ACC112 (cell line): Measurements from ENCODE around the gene RSF1.
"Not testable (repeated sequence)": the region's sequence is repeated elsewhere in the genome, so short reads cannot be mapped to it uniquely, and the experiment has no call there.

Experiments
- H2AFZ ChIP-seq: fragments of 200-600 bp; sonication (generic); one replicate; pipeline ENCODE4 v1.6.0; 2017; ENCODE audit warnings: antibody characterized with exemption, low read length; ENCODE audit not compliant: unreplicated experiment
- H3K27ac ChIP-seq: fragments of 200-600 bp; sonication (generic); 2 replicates; pipeline ENCODE4 v1.5.1; 2014; ENCODE audit warnings: low read depth, mild to moderate bottlenecking, antibody characterized with exemption, low read length, moderate library complexity
- H3K27me3 ChIP-seq: fragments of 200-600 bp; sonication (generic); 2 replicates; pipeline ENCODE4 v1.6.1; 2014; ENCODE audit warnings: mild to moderate bottlenecking, antibody characterized with exemption, low read length, moderate library complexity, mixed read lengths; ENCODE audit not compliant: insufficient read depth
- H3K36me3 ChIP-seq: fragments of 200-600 bp; sonication (generic); 2 replicates; pipeline ENCODE4 v1.6.1; 2016; ENCODE audit warnings: mild to moderate bottlenecking, antibody characterized with exemption, low read length, moderate library complexity, mixed read lengths; ENCODE audit not compliant: insufficient read depth
- H3K4me1 ChIP-seq: fragments of 200-600 bp; sonication (generic); one replicate; pipeline ENCODE4 v1.6.1; 2016; ENCODE audit warnings: low read length, mixed read lengths; ENCODE audit not compliant: insufficient read depth, unreplicated experiment, control insufficient read depth
- H3K4me3 ChIP-seq: fragments of 200-600 bp; sonication (generic); 2 replicates; pipeline ENCODE4 v1.5.1; 2014; ENCODE audit warnings: mild to moderate bottlenecking, low read depth, low read length
- H3K79me2 ChIP-seq: fragments of 200-600 bp; sonication (generic); one replicate; pipeline ENCODE4 v1.6.0; 2016; ENCODE audit warnings: low read length; ENCODE audit not compliant: control insufficient read depth, unreplicated experiment, insufficient read depth

Gene RSF1

GRCh38 chr11:77658213-77659013, 162.1 kb downstream of the RSF1 start:
- Histone ChIP-seq H3K27me3 (no peaks in the 10 kb centered on the region), H3K27ac (no peak overlapping the region), H3K79me2 (no peaks in the 10 kb centered on the region), H3K36me3 (no peaks in the 10 kb centered on the region), H3K4me1 (no peaks in the 10 kb centered on the region), H3K4me3 (no peak overlapping the region), H2AFZ (no peak overlapping the region)

GRCh38 chr11:77656362-77656761, 164.2 kb downstream of the RSF1 start:
- Histone ChIP-seq H3K4me3 (no peak overlapping the region), H3K79me2 (no peaks in the 10 kb centered on the region), H3K4me1 (no peaks in the 10 kb centered on the region), H3K36me3 (no peaks in the 10 kb centered on the region), H2AFZ (no peak overlapping the region), H3K27ac (no peak overlapping the region), H3K27me3 (no peaks in the 10 kb centered on the region)

GRCh38 chr11:77654770-77655434, 165.6 kb downstream of the RSF1 start:
- Histone ChIP-seq H3K36me3 (no peaks in the 10 kb centered on the region), H3K27me3 (no peaks in the 10 kb centered on the region), H3K79me2 (no peaks in the 10 kb centered on the region), H2AFZ (no peak overlapping the region), H3K27ac (no peak overlapping the region), H3K4me1 (no peaks in the 10 kb centered on the region), H3K4me3 (no peak overlapping the region)

DNA sequence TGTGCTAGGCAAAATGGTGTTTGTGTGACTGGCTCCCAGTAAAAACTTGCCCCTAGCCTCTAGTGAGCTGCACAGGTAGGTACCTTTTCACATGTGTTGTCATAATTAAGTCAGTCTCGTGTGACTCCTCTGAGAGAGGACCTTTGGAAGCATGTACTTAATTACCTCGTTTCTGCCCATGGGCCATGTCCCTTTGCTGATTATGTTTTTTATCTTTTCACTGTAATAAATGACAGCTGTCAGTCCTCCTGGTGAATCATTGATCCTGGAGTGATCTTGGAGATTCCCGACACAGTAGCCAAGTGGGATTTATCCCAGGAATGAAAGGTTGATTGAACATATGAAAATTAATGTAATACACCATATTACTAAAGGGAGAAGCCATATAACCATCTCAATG, 170.4 kb downstream of the RSF1 start:
- no peak overlapping the region for H3K27ac ChIP-seq
- H3K36me3 ChIP-seq: no peaks in the 10 kb centered on the region
- H3K4me1 ChIP-seq: peaks cover under 1% of the 10 kb centered on the region
- H3K27me3 ChIP-seq: no peaks in the 10 kb centered on the region
- H2AFZ ChIP-seq: no peak overlapping the region
- H3K79me2 ChIP-seq: no peaks in the 10 kb centered on the region
- H3K4me3 ChIP-seq: no peak overlapping the region

DNA sequence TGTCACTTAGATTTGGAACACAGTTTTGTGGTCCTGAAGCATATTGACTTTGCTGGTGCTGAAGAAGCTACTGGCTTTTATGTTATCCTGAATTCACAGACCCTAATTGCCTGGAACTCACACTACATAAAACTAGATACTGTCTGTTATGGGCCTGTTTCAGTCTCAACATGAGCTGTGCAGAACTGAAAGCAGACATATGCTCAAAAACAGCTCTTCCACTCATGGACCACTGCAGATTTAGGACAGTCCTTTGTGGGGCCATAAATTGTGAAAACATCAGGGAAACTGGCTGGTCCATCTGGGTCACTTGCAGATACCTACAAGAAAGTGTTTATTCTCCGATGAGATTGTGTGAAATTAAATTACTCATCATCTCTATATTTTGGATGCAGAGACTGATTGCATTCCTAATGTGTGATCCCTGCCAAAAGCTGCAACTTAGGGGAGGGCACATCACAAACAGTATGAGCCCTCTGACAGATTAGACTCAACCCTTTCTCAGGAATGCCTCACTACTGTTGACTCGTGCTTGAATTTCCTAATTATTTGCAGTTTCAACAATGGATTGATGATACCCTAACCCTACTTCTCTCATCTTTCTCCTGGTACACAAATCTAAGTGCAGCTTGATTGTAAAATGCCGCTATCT, 172.7 kb downstream of the RSF1 start:
- Histone ChIP-seq H3K4me1 (peaks cover 15% of the 10 kb centered on the region), H2AFZ (peak overlapping the region; percentile 50), H3K4me3 (no peak overlapping the region), H3K36me3 (no peaks in the 10 kb centered on the region), H3K79me2 (no peaks in the 10 kb centered on the region), H3K27ac (no peak overlapping the region), H3K27me3 (no peaks in the 10 kb centered on the region)

DNA sequence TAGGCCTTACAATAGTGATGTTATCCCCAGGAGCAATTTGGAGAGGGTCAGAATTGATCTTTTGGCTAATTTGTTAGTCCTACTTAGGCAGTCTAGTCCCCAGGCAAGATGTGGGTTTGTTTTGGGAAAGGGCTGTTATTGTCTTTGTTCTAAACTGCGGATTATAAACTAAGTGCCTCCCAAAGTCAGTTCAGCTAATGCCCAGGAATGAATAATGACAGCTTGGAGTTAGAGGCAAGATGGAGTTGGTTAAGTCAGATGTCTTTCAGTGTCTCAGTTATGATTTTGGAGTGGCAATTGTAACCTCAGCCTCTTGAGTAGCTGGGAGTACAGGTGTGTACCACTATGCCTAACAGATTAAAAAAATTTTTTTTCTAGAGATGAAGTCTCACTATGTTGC, 175.6 kb downstream of the RSF1 start:
- no peaks in the 10 kb centered on the region for H3K27me3 ChIP-seq
- peaks cover 20% of the 10 kb centered on the region for H3K4me1 ChIP-seq
- H3K36me3 ChIP-seq: no peaks in the 10 kb centered on the region
- no peak overlapping the region for H3K27ac ChIP-seq
- H3K79me2 ChIP-seq: no peaks in the 10 kb centered on the region
- peak overlapping the region; percentile 40 for H2AFZ ChIP-seq
- H3K4me3 ChIP-seq: no peak overlapping the region

DNA sequence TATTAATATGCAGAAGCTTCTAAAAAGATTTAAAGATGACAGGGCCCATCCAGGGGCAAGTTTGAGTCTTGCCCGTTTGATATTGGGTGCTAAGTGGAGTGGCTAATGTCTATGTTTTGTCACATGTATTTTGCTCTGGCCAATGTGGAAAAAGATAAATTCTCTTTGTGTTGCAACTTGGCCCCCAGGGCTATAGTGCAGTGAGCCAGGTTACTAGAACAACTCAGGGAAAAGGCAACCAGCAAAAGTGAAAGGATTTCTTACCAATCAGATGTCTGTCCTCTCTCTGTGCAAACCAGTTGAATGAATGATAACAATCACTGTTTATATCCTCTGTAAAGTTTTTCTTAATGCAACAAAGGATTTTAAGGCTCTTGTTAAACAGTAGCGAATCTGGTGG, 178.3 kb downstream of the RSF1 start:
- peak overlapping the region; percentile 74 for H2AFZ ChIP-seq
- no peaks in the 10 kb centered on the region for H3K27me3 ChIP-seq
- H3K79me2 ChIP-seq: peaks cover 4% of the 10 kb centered on the region
- H3K4me3 ChIP-seq: no peak overlapping the region
- peaks cover 20% of the 10 kb centered on the region for H3K4me1 ChIP-seq
- no peaks in the 10 kb centered on the region for H3K36me3 ChIP-seq
- no peak overlapping the region for H3K27ac ChIP-seq

DNA sequence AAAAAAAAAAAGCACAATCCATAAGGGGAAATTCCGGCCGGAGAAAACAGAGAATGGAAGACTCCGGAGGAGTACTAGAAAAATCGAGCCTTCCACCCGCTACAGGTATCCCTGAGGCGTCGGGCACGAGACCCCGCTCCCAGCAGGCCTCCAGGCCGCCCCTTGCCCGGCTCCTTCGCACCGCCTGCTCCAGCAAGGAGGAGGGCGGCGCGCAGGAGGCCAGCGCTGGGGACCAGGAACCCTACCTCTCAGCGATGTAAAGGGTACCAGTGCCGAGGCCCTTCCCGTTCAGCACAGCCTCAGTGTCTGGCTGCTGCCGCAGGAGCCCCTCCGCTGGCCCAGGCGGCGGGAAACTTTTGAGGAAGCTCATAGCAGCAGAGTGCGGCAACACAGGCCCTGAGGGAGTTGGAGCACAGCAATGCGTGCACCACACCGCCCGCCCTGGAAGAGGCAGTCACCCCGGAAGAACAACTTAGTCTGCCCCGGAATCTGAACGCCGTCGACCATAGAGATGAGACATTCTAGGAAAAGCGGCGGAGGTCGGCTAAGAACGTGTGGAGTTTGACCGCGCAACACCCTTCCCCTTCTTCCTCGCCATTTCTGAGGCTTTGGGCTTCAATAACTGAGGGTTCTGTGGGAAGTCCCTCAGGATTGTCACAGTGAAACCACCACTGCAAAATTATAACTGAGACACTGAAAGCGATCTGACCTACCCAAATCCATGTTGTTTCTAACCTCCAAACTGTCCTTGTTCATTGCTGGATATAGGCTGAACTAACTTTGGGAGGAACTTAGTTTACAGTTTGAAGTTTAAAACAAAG, 183.0 kb downstream of the RSF1 start, which contains the start of gene CLNS1A:
TSS of gene CLNS1A (minus strand) at position 450 of the 821 bp plus-strand sequence. CDS start at position 370, 80 bp downstream.
- H3K4me3 ChIP-seq: peak within 1 kb of the TSS; percentile 82
- peaks cover 44% of the 10 kb centered on the region for H3K79me2 ChIP-seq

GRCh38 chr11:77636731-77637344, 183.7 kb downstream of the RSF1 start:
- Histone ChIP-seq H3K79me2 (peaks cover 50% of the 10 kb centered on the region), H3K27ac (no peak overlapping the region; the same call in 1 of the 2 replicates), H3K36me3 (no peaks in the 10 kb centered on the region; the same call in 1 of the 2 replicates), H3K27me3 (no peaks in the 10 kb centered on the region), H3K4me1 (peaks cover 6% of the 10 kb centered on the region), H2AFZ (no peak overlapping the region), H3K4me3 (peak overlapping the region; percentile 82)

More for the DNA sequence above, 183.0 kb downstream of the RSF1 start, which contains the start of gene CLNS1A:
- Histone ChIP-seq H3K27me3 (no peaks in the 10 kb centered on the region), H2AFZ (peak within 1 kb of the TSS; percentile 73), H3K4me1 (peaks cover 10% of the 10 kb centered on the region), H3K27ac (peak within 1 kb of the TSS; percentile 51), H3K36me3 (no peaks in the 10 kb centered on the region; the same call in 1 of the 2 replicates)

DNA sequence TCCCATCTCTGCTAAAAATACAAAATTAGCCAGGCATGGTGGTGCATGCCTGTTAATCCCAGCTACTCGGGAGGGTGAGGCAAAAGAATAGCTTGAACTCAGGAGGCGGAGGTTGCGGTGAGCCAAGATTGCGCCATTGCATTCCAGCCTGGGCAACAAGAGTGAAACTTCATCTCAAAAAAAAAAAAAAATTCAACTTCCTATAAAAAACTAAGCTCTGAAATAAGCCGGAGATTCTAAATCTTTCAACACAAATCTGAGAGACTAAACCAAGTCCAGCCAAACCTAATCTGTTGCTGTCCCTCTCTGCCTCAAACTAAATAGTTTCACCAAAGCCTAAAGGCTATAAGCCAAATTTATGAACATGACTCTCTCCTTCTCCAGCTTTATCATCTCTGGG, 186.6 kb downstream of the RSF1 start:
- not testable (repeated sequence) for H3K4me1 ChIP-seq, H3K4me3 ChIP-seq, H2AFZ ChIP-seq, H3K36me3 ChIP-seq, H3K27me3 ChIP-seq
- Histone ChIP-seq H3K27ac (0 out of 2 replicates have a peak overlapping the region, but pooled peaks have one; percentile 10), H3K79me2 (peaks cover 73% of the 10 kb centered on the region)
